Adrenal gland (tissue), 5 donors: Measurements from ENCODE around the gene LRCH1.

Source experiments
- POLR2A ChIP-seq, 2 donors: fragments of 450-650 bp; IDR thresholded peaks; one replicate each; pipeline ENCODE4 v1.6.1; 2017; ENCODE audit warnings: antibody characterized with exemption in 2 of 2, mild to moderate bottlenecking in 2 of 2, moderate library complexity in 1 of 2
- TF ChIP-seq, protein P1 (sequence below), 6 experiments: fragments of 450-650 bp in 4 of 6; fragments of 200-600 bp in 2 of 6; sonication (generic) in 1 of 6; IDR thresholded peaks; 1 replicate in 5 of 6; 2 replicates in 1 of 6; pipeline versions ENCODE4 v1.5.1 to v1.8.0; 2016 to 2021; ENCODE audit warnings: antibody characterized with exemption in 6 of 6, mild to moderate bottlenecking in 2 of 6, moderate library complexity in 1 of 6
- donor health status: DM: no; HTN: no; CAD: no.

DNA sequence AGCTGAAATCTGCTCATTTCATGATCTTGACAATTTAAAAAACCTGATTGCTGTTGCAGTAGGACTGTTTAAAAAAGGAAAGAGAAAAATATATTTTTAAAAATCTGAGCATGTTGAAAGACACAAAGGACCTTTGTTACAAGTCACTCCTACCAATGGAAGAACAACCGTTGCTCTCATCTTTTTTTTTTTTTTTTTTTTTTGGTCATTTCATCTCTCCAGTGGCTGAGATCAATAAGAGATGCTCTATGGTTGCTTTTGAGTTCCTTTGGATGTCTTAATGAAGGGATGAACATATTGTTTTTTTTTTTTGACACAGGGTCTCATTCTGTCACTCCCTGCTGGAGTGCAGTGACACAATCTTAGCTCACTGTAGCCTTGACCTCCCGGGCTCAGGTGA lies 29.2 kb downstream of the LRCH1 start:
- no peak for TF ChIP-seq POLR2A (IDR thresholded peaks at IDR 0.05)
- TF ChIP-seq, protein P1, sequence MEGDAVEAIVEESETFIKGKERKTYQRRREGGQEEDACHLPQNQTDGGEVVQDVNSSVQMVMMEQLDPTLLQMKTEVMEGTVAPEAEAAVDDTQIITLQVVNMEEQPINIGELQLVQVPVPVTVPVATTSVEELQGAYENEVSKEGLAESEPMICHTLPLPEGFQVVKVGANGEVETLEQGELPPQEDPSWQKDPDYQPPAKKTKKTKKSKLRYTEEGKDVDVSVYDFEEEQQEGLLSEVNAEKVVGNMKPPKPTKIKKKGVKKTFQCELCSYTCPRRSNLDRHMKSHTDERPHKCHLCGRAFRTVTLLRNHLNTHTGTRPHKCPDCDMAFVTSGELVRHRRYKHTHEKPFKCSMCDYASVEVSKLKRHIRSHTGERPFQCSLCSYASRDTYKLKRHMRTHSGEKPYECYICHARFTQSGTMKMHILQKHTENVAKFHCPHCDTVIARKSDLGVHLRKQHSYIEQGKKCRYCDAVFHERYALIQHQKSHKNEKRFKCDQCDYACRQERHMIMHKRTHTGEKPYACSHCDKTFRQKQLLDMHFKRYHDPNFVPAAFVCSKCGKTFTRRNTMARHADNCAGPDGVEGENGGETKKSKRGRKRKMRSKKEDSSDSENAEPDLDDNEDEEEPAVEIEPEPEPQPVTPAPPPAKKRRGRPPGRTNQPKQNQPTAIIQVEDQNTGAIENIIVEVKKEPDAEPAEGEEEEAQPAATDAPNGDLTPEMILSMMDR (IDR thresholded peaks at IDR 0.05), result no peak
